ENCODE measurements around the gene ANKRD9. TPM values are rescaled to one million over a fixed set of nuclear protein-coding genes. Genes with fewer than 3 reads are reported as not detected.

ANKRD9 gene
- total and polyA plus RNA-seq, 2 of the 13 experiments (the other 11 are each of a cell fraction or from before 2014, with no cell fraction given), result 10.0 to 15.0 TPM

- 70% methylated on average over 13 of the region's 15 CpGs for WGBS (ENCODE audit: low lambda C conversion rate)
- ChIA-PET CTCF (ENCODE audit: low intra/inter-chr PET ratio, low total read pairs) (no interaction called here), POLR2A (interaction anchor here (1.0 to 6.9 kb wide), 19 partner anchors 10 to 876 kb away, joined by 3 to 102 read pairs (median 5); partner anchors contain the start of gene RCOR1)
- FAIRE-seq, result no peak
- Histone ChIP-seq H3K4me2 (ENCODE audit: low read depth, low read length) (peak overlapping the region; percentile 98), H3K36me3 (replicated peaks in 1 of 2; ENCODE audit: control insufficient read depth in 1 of 2, insufficient read depth in 2 of 2, low read length in 2 of 2) (no peaks in the 10 kb centered on the region), H3K27me3 (ENCODE audit: control insufficient read depth in 1 of 2, insufficient read depth in 2 of 2, low read length in 2 of 2) (no peaks in the 10 kb centered on the region; a peak in 1 of 5 replicates), H4K20me1 (ENCODE audit: insufficient read depth, low read length) (no peaks in the 10 kb centered on the region), H3K9me3 (ENCODE audit: low read length) (no peaks in the 10 kb centered on the region), H3K9ac (ENCODE audit: insufficient read depth, low read depth, low read length) (peak overlapping the region; percentile 91), H3K79me2 (ENCODE audit: insufficient read depth, low read length) (no peaks in the 10 kb centered on the region), H2AFZ (ENCODE audit: low read length) (no peak overlapping the region), H3K4me3 (replicated peaks in 1 of 3; ENCODE audit: insufficient read depth in 1 of 3, low read depth in 2 of 3, low read length in 3 of 3) (peak overlapping the region; percentile 60 to 80 (median 78); a peak in 5 of 6 replicates), H3K27ac (ENCODE audit: extremely low read length, insufficient read depth, low read length) (peak overlapping the region; percentile 93), H3K4me1 (ENCODE audit: insufficient read depth, low read length) (peaks cover 72% of the 10 kb centered on the region)
- no TSS peak for BruUV-seq (replicated peaks)
- ATAC-seq, result no peak
- no peak for TF ChIP-seq BCL6 (CRISPR knock-in tag; IDR thresholded peaks at IDR 0.05)
- TF ChIP-seq ZSCAN31 (CRISPR knock-in tag; IDR thresholded peaks at IDR 0.05; ENCODE audit: low read depth), result 0 out of 2 replicates have a peak, but pooled peaks have one; percentile 32
- TF ChIP-seq POLR2A (IDR thresholded peaks at IDR 0.05; ENCODE audit: insufficient read depth in 1 of 2, low read depth in 2 of 2, low read length in 2 of 2), result no peak
- TF ChIP-seq ZNF772 (CRISPR knock-in tag; IDR thresholded peaks at IDR 0.05), result peak; percentile 12; the same call in 1 of the 2 replicates
- TF ChIP-seq ZNF766 (CRISPR knock-in tag; IDR thresholded peaks at IDR 0.05; ENCODE audit: borderline replicate concordance), result no peak
- no peak for TF ChIP-seq SRY (CRISPR knock-in tag; IDR thresholded peaks at IDR 0.05)
- 0 out of 2 replicates have a peak, but pooled peaks have one; percentile 31 for TF ChIP-seq ZNF770 (CRISPR knock-in tag; IDR thresholded peaks at IDR 0.05)
- TF ChIP-seq KDM1A (CRISPR knock-in tag; IDR thresholded peaks at IDR 0.05), result peak; percentile 1; the same call in 1 of the 2 replicates
- peak; percentile 21; the same call in 1 of the 2 replicates for TF ChIP-seq PATZ1 (CRISPR knock-in tag; IDR thresholded peaks at IDR 0.05)
- peak; percentile 7; the same call in 1 of the 2 replicates for TF ChIP-seq ZNF768 (CRISPR knock-in tag; IDR thresholded peaks at IDR 0.05)
- intact Hi-C loops (cut with micrococcal nuclease; ENCODE audit: unreplicated experiment) (no loop called here), in situ Hi-C loops (cut with HindIII; ENCODE audit: extremely low pct_ligation_motif_present, low pct_unique_long_range_greater_than_20kb) (no loop called here)
- DNase-seq (ENCODE audit: low spot score), result no peak
These were observed 28.5 kb upstream of the ANKRD9 start for GRCh38 chr14:102537981-102538601.
